Stomach (tissue), 4 donors: Measurements from ENCODE around the gene ABCC1.

ENCODE experiments used
- EP300 ChIP-seq: sonication (generic); formaldehyde crosslinking; IDR thresholded peaks from one replicate; pipeline ENCODE4 v1.6.1; 2017; ENCODE audit warnings: antibody characterized with exemption
- POLR2A ChIP-seq, 4 donors: fragments of 450-650 bp; IDR thresholded peaks; one replicate each; pipeline ENCODE4 v1.6.1; 2016; ENCODE audit warnings: antibody characterized with exemption in 4 of 4, control low read depth in 2 of 4, mild to moderate bottlenecking in 1 of 4, moderate library complexity in 1 of 4
- POLR2AphosphoS5 ChIP-seq, 3 donors: sonication (generic); formaldehyde crosslinking; IDR thresholded peaks; one replicate each; pipeline ENCODE4 v1.6.1; 2016; ENCODE audit warnings: antibody characterized with exemption in 3 of 3
- TF ChIP-seq, protein P1 (sequence below), 7 experiments: fragments of 450-650 bp in 4 of 7; fragments of 200-600 bp in 3 of 7; sonication (generic) in 3 of 7; IDR thresholded peaks; one replicate each; pipeline ENCODE4 v1.5.1; 2016 to 2019; ENCODE audit warnings: antibody characterized with exemption in 7 of 7, control low read depth in 2 of 7, mild to moderate bottlenecking in 1 of 7

GRCh38 chr16:15952265-15952711 is 2.9 kb downstream of the ABCC1 start:
- TF ChIP-seq, protein P1, sequence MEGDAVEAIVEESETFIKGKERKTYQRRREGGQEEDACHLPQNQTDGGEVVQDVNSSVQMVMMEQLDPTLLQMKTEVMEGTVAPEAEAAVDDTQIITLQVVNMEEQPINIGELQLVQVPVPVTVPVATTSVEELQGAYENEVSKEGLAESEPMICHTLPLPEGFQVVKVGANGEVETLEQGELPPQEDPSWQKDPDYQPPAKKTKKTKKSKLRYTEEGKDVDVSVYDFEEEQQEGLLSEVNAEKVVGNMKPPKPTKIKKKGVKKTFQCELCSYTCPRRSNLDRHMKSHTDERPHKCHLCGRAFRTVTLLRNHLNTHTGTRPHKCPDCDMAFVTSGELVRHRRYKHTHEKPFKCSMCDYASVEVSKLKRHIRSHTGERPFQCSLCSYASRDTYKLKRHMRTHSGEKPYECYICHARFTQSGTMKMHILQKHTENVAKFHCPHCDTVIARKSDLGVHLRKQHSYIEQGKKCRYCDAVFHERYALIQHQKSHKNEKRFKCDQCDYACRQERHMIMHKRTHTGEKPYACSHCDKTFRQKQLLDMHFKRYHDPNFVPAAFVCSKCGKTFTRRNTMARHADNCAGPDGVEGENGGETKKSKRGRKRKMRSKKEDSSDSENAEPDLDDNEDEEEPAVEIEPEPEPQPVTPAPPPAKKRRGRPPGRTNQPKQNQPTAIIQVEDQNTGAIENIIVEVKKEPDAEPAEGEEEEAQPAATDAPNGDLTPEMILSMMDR (IDR thresholded peaks at IDR 0.05): no peak
- TF ChIP-seq POLR2AphosphoS5 (IDR thresholded peaks at IDR 0.05) (no peak), POLR2A (IDR thresholded peaks at IDR 0.05) (no peak), EP300 (no peak)
